T-cell (primary cell): Measurements from ENCODE around the gene DNAI1. TPM values are rescaled to one million over a fixed set of nuclear protein-coding genes. Genes with fewer than 3 reads are reported as not detected.

Source experiments
- ATAC-seq, 4 experiments: fragments of 200-7000 bp in 3 of 4; fragments of 150-1000 bp in 1 of 4; cut with Tn5 transposase; replicated peaks in 1 of 4; 1 replicate in 3 of 4; 2 replicates in 1 of 4; pipeline ENCODE4 v1.10.0; 2021; ENCODE audit warnings: moderate library complexity in 3 of 4, mild to moderate bottlenecking in 2 of 4, moderate number of reproducible peaks in 1 of 4
- CTCF ChIA-PET, 2 donors: fragments of 300-600 bp; sonication (Branson Sonifier 250); formaldehyde crosslinking; loops; one replicate each; lab custom pipeline; 2022; ENCODE audit warnings: antibody characterized with exemption in 2 of 2; lab: Charles Lee
- POLR2A ChIA-PET, 2 donors: fragments of 300-600 bp; sonication (Branson Sonifier 250); formaldehyde crosslinking; loops; one replicate each; lab custom pipeline; 2022; ENCODE audit warnings: antibody characterized with exemption in 2 of 2; lab: Charles Lee
- DNase-seq, 35 experiments: peaks; one replicate each; pipeline versions ENCODE4 v3.0.0 to v3.0.0-alpha.2; 2013 to 2023
- H3K27ac ChIP-seq: one replicate; pipeline ENCODE4 v1.5.1; 2013; ENCODE audit warnings: low read length
- H3K27me3 ChIP-seq, 2 experiments: replicated peaks in 1 of 2; 1 replicate in 1 of 2; 2 replicates in 1 of 2; pipeline versions ENCODE4 v1.6.1 to v1.7.0; 2013; ENCODE audit warnings: low read length in 1 of 2, mixed read lengths in 1 of 2; ENCODE audit not compliant: control insufficient read depth in 2 of 2, insufficient read depth in 2 of 2; ENCODE audit errors: extremely low read depth in 1 of 2
- H3K36me3 ChIP-seq, 2 donors: 1 replicate in 1 of 2; 2 replicates in 1 of 2; pipeline versions ENCODE4 v1.6.1 to v1.7.0; 2013; ENCODE audit warnings: low read length in 1 of 2; ENCODE audit not compliant: control insufficient read depth in 2 of 2, insufficient read depth in 1 of 2; ENCODE audit errors: extremely low read depth in 1 of 2
- H3K4me1 ChIP-seq, 2 experiments: 1 replicate in 1 of 2; 2 replicates in 1 of 2; pipeline versions ENCODE4 v1.6.1 to v1.7.0; 2013; ENCODE audit warnings: low read length in 2 of 2, mixed read lengths in 1 of 2; ENCODE audit not compliant: insufficient read depth in 2 of 2, control insufficient read depth in 1 of 2; ENCODE audit errors: extremely low read depth in 1 of 2
- H3K4me3 ChIP-seq, 2 donors: 1 replicate in 1 of 2; 2 replicates in 1 of 2; pipeline versions ENCODE4 v1.5.1 to v1.7.0; 2013; ENCODE audit warnings: mild to moderate bottlenecking in 2 of 2, low read length in 1 of 2, moderate library complexity in 1 of 2; ENCODE audit not compliant: control insufficient read depth in 1 of 2; ENCODE audit errors: extremely low read depth in 1 of 2
- H3K9me3 ChIP-seq: 2 replicates; pipeline ENCODE4 v1.7.0; 2013
- H3K27ac Mint-ChIP-seq, 2 donors: one replicate each; pipeline ENCODE4 v1.8.0; 2020 to 2021; ENCODE audit warnings: mild to moderate bottlenecking in 2 of 2, mixed read lengths in 2 of 2
- H3K27me3 Mint-ChIP-seq, 2 donors: one replicate each; pipeline ENCODE4 v1.8.0; 2021 to 2022; ENCODE audit warnings: mixed read lengths in 2 of 2
- H3K36me3 Mint-ChIP-seq: one replicate; pipeline ENCODE4 v1.8.0; 2021; ENCODE audit warnings: mixed read lengths
- H3K4me1 Mint-ChIP-seq, 3 donors: one replicate each; pipeline ENCODE4 v1.8.0; 2020 to 2022; ENCODE audit warnings: mixed read lengths in 3 of 3, mild to moderate bottlenecking in 1 of 3
- H3K4me3 Mint-ChIP-seq, 3 donors: one replicate each; pipeline ENCODE4 v1.8.0; 2020 to 2022; ENCODE audit warnings: mild to moderate bottlenecking in 3 of 3, mixed read lengths in 3 of 3, moderate library complexity in 3 of 3
- H3K9me3 Mint-ChIP-seq, 3 donors: one replicate each; pipeline ENCODE4 v1.8.0; 2020 to 2022; ENCODE audit warnings: mixed read lengths in 3 of 3
- WGBS: methylation state at CpG from one replicate; pipeline ENCODE4 v1.1.5; 2013; ENCODE audit warnings: missing lambda C conversion rate; ENCODE audit not compliant: insufficient coverage; 5-methylcytosine and 5-hydroxymethylcytosine counted together
- total RNA-seq, 35 experiments: library from RNA in 6 of 35; stranded (reverse) in 6 of 35; fragments of 120-200 nt in 1 of 35; gene quantifications; one replicate each; pipeline versions ENCODE4 v1.2.1 to v1.2.4 and lab custom pipeline; 2013 to 2026

The DNAI1 gene
- total RNA-seq, 5 donors from 2014 or later (not counting 1 experiment from before 2014, with no cell fraction given), result not detected

DNA sequence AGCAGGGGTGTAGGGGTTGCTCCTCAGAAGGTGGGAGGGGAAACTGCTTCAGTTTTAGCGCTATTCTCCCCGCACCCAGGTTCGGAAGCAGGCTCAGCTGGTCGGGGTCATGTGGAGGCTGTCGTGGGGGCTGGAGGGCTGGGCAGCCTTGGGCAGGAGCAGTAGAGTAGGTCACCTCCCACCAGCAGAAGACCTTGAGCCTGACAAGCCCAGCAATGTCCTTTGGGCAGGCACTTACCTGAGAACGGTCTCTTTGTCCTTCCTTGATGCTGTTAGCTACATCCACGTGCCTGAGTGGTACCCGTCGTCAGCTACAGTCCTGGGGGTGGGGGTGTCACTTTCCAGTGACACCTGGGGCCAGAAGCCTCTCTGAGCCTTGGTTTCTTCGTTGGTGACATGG is 43.9 kb downstream of the DNAI1 start:
- DNase-seq (no peak), ATAC-seq (no peak)
- Histone ChIP-seq H3K27ac (no peak overlapping the region), H3K36me3 (no peaks in the 10 kb centered on the region), H3K4me3 (no peak overlapping the region), H3K4me1 (peaks cover 0 to 2% of the 10 kb centered on the region in 2 experiments), H3K27me3 (peaks cover 0 to 9% of the 10 kb centered on the region in 2 experiments), H3K9me3 (no peaks in the 10 kb centered on the region)
- ChIA-PET CTCF (interaction anchor here in 1 of 2 donors (2.5 kb wide), 1 partner anchor 99 kb away, joined by 9 read pairs; no protein-coding TSS in a partner anchor), POLR2A (no interaction called here)
- H3K27me3 Mint-ChIP-seq, result peaks cover 0 to 9% of the 10 kb centered on the region in 2 donors
- no peaks in the 10 kb centered on the region for H3K36me3 Mint-ChIP-seq
- 68% methylated on average over 10 of the region's 10 CpGs for WGBS
- no peak overlapping the region for H3K4me3 Mint-ChIP-seq
- H3K9me3 Mint-ChIP-seq, result no peaks in the 10 kb centered on the region
- no peaks in the 10 kb centered on the region for H3K4me1 Mint-ChIP-seq
- no peak overlapping the region for H3K27ac Mint-ChIP-seq

DNA sequence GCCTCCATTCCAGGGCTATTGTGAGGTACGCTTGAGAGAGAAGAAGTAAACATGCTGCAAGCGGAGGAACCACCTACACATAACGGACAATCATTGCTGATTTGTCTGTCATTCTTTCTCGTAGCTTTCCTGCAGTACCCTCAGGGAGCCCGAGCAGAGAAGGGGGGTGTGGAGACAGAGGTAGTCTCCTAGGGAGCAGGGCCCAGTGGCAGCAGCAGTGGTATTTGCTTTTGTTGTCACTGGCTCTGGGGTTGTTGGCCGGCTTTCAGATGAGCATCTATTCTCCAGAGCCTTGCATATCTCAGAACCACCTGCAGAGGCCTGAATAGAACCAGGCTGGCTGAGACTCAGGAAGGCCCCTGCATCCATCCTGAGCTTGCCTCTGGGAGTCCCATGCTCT is 44.3 kb downstream of the DNAI1 start:
- H3K27ac ChIP-seq, result no peak overlapping the region
- 72% methylated on average over 3 of the region's 6 CpGs for WGBS
- peaks cover 0 to 2% of the 10 kb centered on the region in 2 experiments for H3K4me1 ChIP-seq
- H3K36me3 ChIP-seq, result no peaks in the 10 kb centered on the region
- Mint-ChIP-seq H3K4me1 (no peaks in the 10 kb centered on the region), H3K4me3 (no peak overlapping the region), H3K27ac (no peak overlapping the region), H3K36me3 (no peaks in the 10 kb centered on the region), H3K27me3 (peaks cover 0 to 7% of the 10 kb centered on the region in 2 donors), H3K9me3 (no peaks in the 10 kb centered on the region)
- H3K4me3 ChIP-seq, result no peak overlapping the region
- H3K9me3 ChIP-seq, result no peaks in the 10 kb centered on the region
- H3K27me3 ChIP-seq, result peaks cover 0 to 9% of the 10 kb centered on the region in 2 experiments
- ATAC-seq, result no peak
- DNase-seq, result no peak
- CTCF ChIA-PET, result interaction anchor here in 1 of 2 donors (0.7 kb wide), 1 partner anchor 99 kb away, joined by 3 read pairs; no protein-coding TSS in a partner anchor
- POLR2A ChIA-PET, result no interaction called here

DNA sequence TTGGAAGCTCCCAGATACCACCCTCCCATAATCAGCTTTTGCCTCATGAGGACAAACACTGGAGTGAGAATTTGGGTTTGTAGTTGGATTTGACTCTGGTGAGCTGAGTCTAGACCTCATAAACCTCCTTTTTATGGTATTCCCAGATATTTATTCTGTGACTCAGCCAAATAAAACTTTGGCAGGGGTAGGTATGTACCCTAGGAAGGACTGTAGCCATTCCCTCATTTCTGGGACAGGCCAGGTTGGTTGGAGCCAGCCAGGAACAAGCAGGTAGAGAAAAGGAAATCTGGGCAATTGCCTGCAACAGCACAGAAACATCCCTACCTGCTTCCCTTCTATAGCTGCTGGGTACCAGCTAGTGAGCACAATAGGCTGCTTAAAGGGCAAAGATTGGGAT is 44.8 kb downstream of the DNAI1 start:
- Histone ChIP-seq H3K36me3 (no peaks in the 10 kb centered on the region), H3K9me3 (no peaks in the 10 kb centered on the region), H3K4me3 (no peak overlapping the region), H3K4me1 (peaks cover 0 to 2% of the 10 kb centered on the region in 2 experiments), H3K27ac (no peak overlapping the region), H3K27me3 (peaks cover 0 to 9% of the 10 kb centered on the region in 2 experiments)
- Mint-ChIP-seq H3K4me3 (no peak overlapping the region), H3K27me3 (peaks cover 0 to 7% of the 10 kb centered on the region in 2 donors), H3K27ac (no peak overlapping the region), H3K9me3 (no peaks in the 10 kb centered on the region), H3K4me1 (no peaks in the 10 kb centered on the region), H3K36me3 (no peaks in the 10 kb centered on the region)
- DNase-seq (no peak), ATAC-seq (no peak)
- ChIA-PET POLR2A (no interaction called here), CTCF (interaction anchor here in 1 of 2 donors (0.6 to 0.7 kb wide), 2 partner anchors 22 to 100 kb away, joined by 3 to 4 read pairs; no protein-coding TSS in a partner anchor)

DNA sequence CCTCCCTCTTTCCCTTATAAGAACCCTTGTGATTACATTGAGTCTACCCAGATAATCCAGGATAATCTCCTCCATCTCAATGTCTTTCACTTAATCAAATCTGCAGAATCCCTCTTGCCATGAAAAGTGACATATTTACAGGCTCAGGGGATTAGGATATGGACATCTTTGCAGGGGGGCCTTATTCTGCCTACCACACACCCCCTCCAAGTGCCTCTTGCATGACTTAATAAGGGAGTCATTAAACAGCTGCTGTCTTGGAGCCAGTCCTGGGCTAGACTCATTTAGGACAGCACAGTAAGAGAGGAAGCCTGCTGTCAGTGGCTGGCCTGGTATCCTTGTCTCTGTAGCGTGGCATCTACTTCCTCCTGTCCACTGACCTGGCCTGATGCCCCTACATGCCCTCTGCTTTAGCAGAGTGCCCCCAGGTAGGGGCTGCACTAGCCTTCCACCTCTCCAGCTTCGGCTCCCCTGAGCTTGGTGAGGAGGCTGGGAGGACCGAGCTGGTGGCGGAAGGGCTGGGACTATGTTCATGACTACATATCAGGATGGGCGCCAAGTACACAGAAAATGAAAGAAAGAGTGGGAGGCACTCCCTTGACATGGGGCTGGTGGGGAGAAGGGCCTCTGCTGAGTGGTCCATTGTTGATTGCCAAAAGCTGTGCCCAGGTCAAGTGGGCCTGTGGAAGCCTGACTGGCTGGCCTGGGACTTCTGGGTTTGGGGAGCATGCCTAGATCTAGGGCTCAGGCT is 46.9 kb downstream of the DNAI1 start:
- Histone ChIP-seq H3K4me3 (no peak overlapping the region), H3K27me3 (peaks cover 0 to 9% of the 10 kb centered on the region in 2 experiments), H3K9me3 (no peaks in the 10 kb centered on the region), H3K36me3 (no peaks in the 10 kb centered on the region), H3K27ac (no peak overlapping the region), H3K4me1 (peaks cover 0 to 1% of the 10 kb centered on the region in 2 experiments)
- H3K4me1 Mint-ChIP-seq, result no peaks in the 10 kb centered on the region
- H3K9me3 Mint-ChIP-seq, result no peaks in the 10 kb centered on the region
- CTCF ChIA-PET, result no interaction called here
- 76% methylated on average over 3 of the region's 5 CpGs for WGBS
- no peak overlapping the region for H3K27ac Mint-ChIP-seq
- H3K36me3 Mint-ChIP-seq, result no peaks in the 10 kb centered on the region
- no peaks in the 10 kb centered on the region for H3K27me3 Mint-ChIP-seq
- ATAC-seq (no peak), DNase-seq (no peak)
- H3K4me3 Mint-ChIP-seq, result no peak overlapping the region
- POLR2A ChIA-PET, result no interaction called here

DNA sequence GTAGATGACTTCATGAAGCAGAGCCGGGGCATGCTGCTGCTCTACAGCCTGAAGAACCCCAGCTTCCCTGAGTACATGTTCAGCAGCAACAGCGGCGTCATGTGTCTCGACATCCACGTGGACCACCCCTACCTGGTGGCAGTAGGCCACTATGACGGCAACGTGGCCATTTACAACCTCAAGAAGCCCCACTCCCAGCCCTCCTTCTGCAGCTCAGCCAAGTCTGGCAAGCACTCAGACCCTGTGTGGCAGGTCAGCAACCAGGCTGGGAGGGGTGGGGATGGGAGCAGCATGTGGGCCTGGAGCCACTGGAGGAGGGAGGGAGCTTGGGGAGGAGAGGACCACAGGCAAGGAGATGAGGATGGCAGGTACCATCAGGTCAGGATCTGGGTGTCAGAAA is 48.0 kb downstream of the DNAI1 start:
- H3K27me3 Mint-ChIP-seq, result no peaks in the 10 kb centered on the region
- Histone ChIP-seq H3K9me3 (no peaks in the 10 kb centered on the region), H3K27ac (no peak overlapping the region), H3K36me3 (no peaks in the 10 kb centered on the region), H3K4me3 (no peak overlapping the region), H3K27me3 (peaks cover 0 to 9% of the 10 kb centered on the region in 2 experiments), H3K4me1 (no peaks in the 10 kb centered on the region)
- no peak overlapping the region for H3K27ac Mint-ChIP-seq
- ChIA-PET POLR2A (no interaction called here), CTCF (no interaction called here)
- no peaks in the 10 kb centered on the region for H3K9me3 Mint-ChIP-seq
- DNase-seq, result no peak
- WGBS, result 84% methylated on average over 4 of the region's 7 CpGs
- H3K36me3 Mint-ChIP-seq, result no peaks in the 10 kb centered on the region
- H3K4me3 Mint-ChIP-seq, result no peak overlapping the region
- H3K4me1 Mint-ChIP-seq, result no peaks in the 10 kb centered on the region
- no peak for ATAC-seq

DNA sequence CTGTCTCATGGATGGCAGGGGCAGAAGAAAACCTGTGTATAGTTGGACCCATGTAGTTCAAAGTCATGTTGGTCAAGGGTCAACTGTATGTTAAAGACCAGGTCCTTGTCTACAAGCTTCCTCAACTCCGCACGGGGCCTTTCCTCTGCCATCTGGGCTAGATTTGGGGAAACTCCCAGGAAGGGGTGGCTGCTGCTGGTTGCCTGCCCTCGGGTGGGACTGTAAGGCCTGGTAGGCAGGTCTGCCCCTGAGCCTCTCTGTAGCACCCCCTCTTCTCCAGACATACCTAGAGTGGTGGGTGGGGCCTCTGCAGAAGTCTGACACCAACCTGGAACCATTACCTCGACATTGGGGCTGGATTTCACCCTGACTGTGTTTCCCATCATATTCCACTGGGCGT is 49.0 kb downstream of the DNAI1 start:
- no peaks in the 10 kb centered on the region for H3K27me3 Mint-ChIP-seq
- POLR2A ChIA-PET, result interaction anchor here in 1 of 2 donors (0.5 kb wide), 1 partner anchor 75 kb away, joined by 6 read pairs; no protein-coding TSS in a partner anchor
- H3K4me3 Mint-ChIP-seq, result no peak overlapping the region
- Histone ChIP-seq H3K4me3 (no peak overlapping the region), H3K27me3 (peaks cover 0 to 9% of the 10 kb centered on the region in 2 experiments), H3K4me1 (no peaks in the 10 kb centered on the region), H3K36me3 (no peaks in the 10 kb centered on the region), H3K9me3 (no peaks in the 10 kb centered on the region), H3K27ac (no peak overlapping the region)
- H3K9me3 Mint-ChIP-seq, result no peaks in the 10 kb centered on the region
- CTCF ChIA-PET, result interaction anchor here in 1 of 2 donors (0.6 kb wide), 1 partner anchor 1265 kb away, joined by 3 read pairs; no protein-coding TSS in a partner anchor
- ATAC-seq (no peak), DNase-seq (no peak)
- H3K27ac Mint-ChIP-seq, result no peak overlapping the region
- 100% methylated on average over 3 of the region's 5 CpGs for WGBS
- H3K4me1 Mint-ChIP-seq, result no peaks in the 10 kb centered on the region
- no peaks in the 10 kb centered on the region for H3K36me3 Mint-ChIP-seq
